Osteoblast (primary cell): Measurements from ENCODE around the gene ABLIM1. TPM values are rescaled to one million over a fixed set of nuclear protein-coding genes. Genes with fewer than 3 reads are reported as not detected.

ENCODE experiments used
- DNase-seq: peaks from one replicate; pipeline ENCODE4 v3.0.0; 2011; ENCODE audit warnings: low spot score, mixed read lengths; ENCODE audit not compliant: insufficient read length; ENCODE audit errors: missing footprints
- H2AFZ ChIP-seq: 2 replicates; pipeline ENCODE4 v1.6.0; 2011; ENCODE audit warnings: mild to moderate bottlenecking, low read length
- H3K27ac ChIP-seq: 2 replicates; pipeline ENCODE4 v1.5.1; 2011; ENCODE audit warnings: mild to moderate bottlenecking, low read depth, low read length, moderate library complexity
- H3K27me3 ChIP-seq: 2 replicates; pipeline ENCODE4 v1.6.0; 2012; ENCODE audit warnings: mild to moderate bottlenecking, control low read depth, inconsistent platforms, low read length, moderate library complexity; ENCODE audit not compliant: insufficient read depth
- H3K36me3 ChIP-seq: 2 replicates; pipeline ENCODE4 v1.5.1; 2011; ENCODE audit warnings: mild to moderate bottlenecking, low read length, control low read depth, moderate library complexity; ENCODE audit not compliant: insufficient read depth
- H3K4me1 ChIP-seq: 2 replicates; pipeline ENCODE4 v1.5.1; 2011; ENCODE audit warnings: mild to moderate bottlenecking, low read length, control low read depth, moderate library complexity; ENCODE audit not compliant: insufficient read depth
- H3K4me2 ChIP-seq: 2 replicates; pipeline ENCODE4 v1.6.0; 2011; ENCODE audit warnings: mild to moderate bottlenecking, low read length; ENCODE audit not compliant: insufficient read depth
- H3K4me3 ChIP-seq: fragments of 200-600 bp; sonication (generic); 3 replicates; pipeline ENCODE4 v1.5.1; 2012; ENCODE audit warnings: mild to moderate bottlenecking, low read length, inconsistent platforms; ENCODE audit not compliant: insufficient read depth
- H3K79me2 ChIP-seq: 2 replicates; pipeline ENCODE4 v1.6.0; 2012; ENCODE audit warnings: mild to moderate bottlenecking, low read length, control low read depth, inconsistent platforms; ENCODE audit not compliant: insufficient read depth
- H3K9me3 ChIP-seq: 2 replicates; pipeline ENCODE4 v1.5.1; 2011; ENCODE audit warnings: low read depth, low read length, control low read depth
- H4K20me1 ChIP-seq: 2 replicates; pipeline ENCODE4 v1.6.0; 2012; ENCODE audit warnings: mild to moderate bottlenecking, low read length, control low read depth; ENCODE audit not compliant: insufficient read depth
- CTCF ChIP-seq: IDR thresholded peaks from 2 replicates; pipeline ENCODE4 v1.5.1; 2011; ENCODE audit warnings: mild to moderate bottlenecking, low read depth, low read length, moderate library complexity; ENCODE audit errors: extremely low read depth
- total RNA-seq: library from RNA; depleted of rRNA; stranded (reverse); fragments of >200 nt; gene quantifications from 2 replicates; pipeline ENCODE4 v1.2.3, GENCODE V29; 2012

Gene ABLIM1
- total RNA-seq, 1 donor = 11.2 TPM

GRCh38 chr10:114683593-114683992 is 25.5 kb upstream of the ABLIM1 start:
- Histone ChIP-seq H4K20me1 (no peaks in the 10 kb centered on the region), H3K9me3 (no peaks in the 10 kb centered on the region), H3K27me3 (peaks cover 8% of the 10 kb centered on the region), H3K4me3 (no peak overlapping the region), H2AFZ (no peak overlapping the region), H3K36me3 (no peaks in the 10 kb centered on the region), H3K4me2 (no peak overlapping the region), H3K27ac (no peak overlapping the region), H3K79me2 (no peaks in the 10 kb centered on the region), H3K4me1 (peaks cover 16% of the 10 kb centered on the region)
- no peak for DNase-seq
- no peak for TF ChIP-seq CTCF

GRCh38 chr10:114683162-114683561 is 25.1 kb upstream of the ABLIM1 start:
- Histone ChIP-seq H3K9me3 (no peaks in the 10 kb centered on the region), H3K36me3 (no peaks in the 10 kb centered on the region), H3K79me2 (no peaks in the 10 kb centered on the region), H3K27me3 (peaks cover 8% of the 10 kb centered on the region), H3K4me1 (peaks cover 16% of the 10 kb centered on the region), H4K20me1 (no peaks in the 10 kb centered on the region), H3K4me3 (no peak overlapping the region), H3K27ac (no peak overlapping the region), H2AFZ (no peak overlapping the region), H3K4me2 (no peak overlapping the region)
- TF ChIP-seq CTCF = no peak
- DNase-seq = no peak

GRCh38 chr10:114682532-114682931 is 24.5 kb upstream of the ABLIM1 start:
- no peak for TF ChIP-seq CTCF
- no peak overlapping the region for H3K4me2 ChIP-seq
- peaks cover 16% of the 10 kb centered on the region for H3K4me1 ChIP-seq
- H4K20me1 ChIP-seq = no peaks in the 10 kb centered on the region
- peaks cover 4% of the 10 kb centered on the region for H3K27me3 ChIP-seq
- no peak overlapping the region for H3K27ac ChIP-seq
- H2AFZ ChIP-seq = no peak overlapping the region
- no peak overlapping the region for H3K4me3 ChIP-seq
- H3K79me2 ChIP-seq = no peaks in the 10 kb centered on the region
- no peak for DNase-seq
- no peaks in the 10 kb centered on the region for H3K36me3 ChIP-seq
- H3K9me3 ChIP-seq = no peaks in the 10 kb centered on the region

- DNase-seq = no peak
- H3K4me3 ChIP-seq = no peak overlapping the region
- H3K27me3 ChIP-seq = peaks cover 4% of the 10 kb centered on the region
- H3K4me2 ChIP-seq = no peak overlapping the region
- H4K20me1 ChIP-seq = no peaks in the 10 kb centered on the region
- no peaks in the 10 kb centered on the region for H3K9me3 ChIP-seq
- no peak for TF ChIP-seq CTCF
- H3K79me2 ChIP-seq = no peaks in the 10 kb centered on the region
- H3K4me1 ChIP-seq = peaks cover 16% of the 10 kb centered on the region
- no peak overlapping the region for H2AFZ ChIP-seq
- no peaks in the 10 kb centered on the region for H3K36me3 ChIP-seq
- no peak overlapping the region for H3K27ac ChIP-seq
Measured at GRCh38 chr10:114682121-114682520, 24.0 kb upstream of the ABLIM1 start.
